ENCODE measurements around the gene IP6K3.

Gene IP6K3

DNA sequence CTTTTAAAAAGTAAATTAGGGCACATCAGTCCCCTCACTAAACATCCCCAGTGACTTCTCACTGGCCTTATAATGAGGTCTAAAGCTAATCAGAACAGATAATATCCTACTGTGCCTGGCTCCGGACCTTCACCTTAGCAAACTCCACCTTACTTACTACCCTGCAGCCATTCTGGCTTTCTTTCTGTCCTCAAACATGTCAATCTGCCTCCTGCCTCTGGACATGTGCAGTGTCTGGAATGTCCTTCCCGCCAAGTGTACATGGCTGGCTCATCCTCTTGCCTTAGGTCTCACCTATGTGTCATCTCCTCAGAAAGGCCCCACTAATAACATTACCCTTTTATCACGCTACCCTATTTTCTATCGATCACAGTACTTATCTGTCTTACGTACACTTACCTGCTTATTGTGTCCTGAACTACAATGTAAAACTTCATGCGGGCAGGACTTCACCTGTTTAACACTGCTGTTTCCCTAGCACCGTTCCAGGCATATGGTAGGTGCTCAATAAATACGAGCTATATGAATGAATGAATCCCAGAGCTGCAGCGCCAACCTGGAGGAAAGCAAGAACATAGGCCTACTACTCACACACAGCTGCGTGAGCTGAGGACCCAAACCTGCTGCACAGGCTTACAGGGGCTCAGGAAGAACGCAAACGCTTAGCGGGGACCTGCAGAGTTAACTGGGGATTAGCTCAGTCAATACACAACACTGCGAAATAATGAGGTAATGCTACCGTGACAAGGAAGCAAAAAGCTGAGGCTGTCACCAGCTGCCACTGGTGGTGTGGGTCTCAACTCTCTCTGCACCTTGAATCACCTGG lies 36.2 kb downstream of the IP6K3 start:
- DNase-seq (ENCODE audit: low read depth in 1 of 2, low spot score in 1 of 2), result peak in 1 of 2 experiments; percentile 18
- no peaks in the 10 kb centered on the region for H3K27me3 ChIP-seq (ENCODE audit: insufficient read depth, poor library complexity, severe bottlenecking)
- TF ChIP-seq, protein P1, sequence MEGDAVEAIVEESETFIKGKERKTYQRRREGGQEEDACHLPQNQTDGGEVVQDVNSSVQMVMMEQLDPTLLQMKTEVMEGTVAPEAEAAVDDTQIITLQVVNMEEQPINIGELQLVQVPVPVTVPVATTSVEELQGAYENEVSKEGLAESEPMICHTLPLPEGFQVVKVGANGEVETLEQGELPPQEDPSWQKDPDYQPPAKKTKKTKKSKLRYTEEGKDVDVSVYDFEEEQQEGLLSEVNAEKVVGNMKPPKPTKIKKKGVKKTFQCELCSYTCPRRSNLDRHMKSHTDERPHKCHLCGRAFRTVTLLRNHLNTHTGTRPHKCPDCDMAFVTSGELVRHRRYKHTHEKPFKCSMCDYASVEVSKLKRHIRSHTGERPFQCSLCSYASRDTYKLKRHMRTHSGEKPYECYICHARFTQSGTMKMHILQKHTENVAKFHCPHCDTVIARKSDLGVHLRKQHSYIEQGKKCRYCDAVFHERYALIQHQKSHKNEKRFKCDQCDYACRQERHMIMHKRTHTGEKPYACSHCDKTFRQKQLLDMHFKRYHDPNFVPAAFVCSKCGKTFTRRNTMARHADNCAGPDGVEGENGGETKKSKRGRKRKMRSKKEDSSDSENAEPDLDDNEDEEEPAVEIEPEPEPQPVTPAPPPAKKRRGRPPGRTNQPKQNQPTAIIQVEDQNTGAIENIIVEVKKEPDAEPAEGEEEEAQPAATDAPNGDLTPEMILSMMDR (IDR thresholded peaks at IDR 0.05; ENCODE audit: insufficient read depth, low read length), result no peak
- TF ChIP-seq SPI1 (IDR thresholded peaks at IDR 0.05; ENCODE audit: borderline replicate concordance, low read depth) (no peak), POLR2AphosphoS5 (IDR thresholded peaks at IDR 0.05; ENCODE audit: low read depth) (no peak), REST (IDR thresholded peaks at IDR 0.05; ENCODE audit: insufficient replicate concordance, low read depth) (no peak), GABPA (IDR thresholded peaks at IDR 0.05; ENCODE audit: low read depth) (no peak)
- peak overlapping the region; percentile 99 for H3K27ac ChIP-seq (replicated peaks)
- peak overlapping the region; percentile 56 for H3K4me3 ChIP-seq (replicated peaks; ENCODE audit: insufficient read depth, low read length)

DNA sequence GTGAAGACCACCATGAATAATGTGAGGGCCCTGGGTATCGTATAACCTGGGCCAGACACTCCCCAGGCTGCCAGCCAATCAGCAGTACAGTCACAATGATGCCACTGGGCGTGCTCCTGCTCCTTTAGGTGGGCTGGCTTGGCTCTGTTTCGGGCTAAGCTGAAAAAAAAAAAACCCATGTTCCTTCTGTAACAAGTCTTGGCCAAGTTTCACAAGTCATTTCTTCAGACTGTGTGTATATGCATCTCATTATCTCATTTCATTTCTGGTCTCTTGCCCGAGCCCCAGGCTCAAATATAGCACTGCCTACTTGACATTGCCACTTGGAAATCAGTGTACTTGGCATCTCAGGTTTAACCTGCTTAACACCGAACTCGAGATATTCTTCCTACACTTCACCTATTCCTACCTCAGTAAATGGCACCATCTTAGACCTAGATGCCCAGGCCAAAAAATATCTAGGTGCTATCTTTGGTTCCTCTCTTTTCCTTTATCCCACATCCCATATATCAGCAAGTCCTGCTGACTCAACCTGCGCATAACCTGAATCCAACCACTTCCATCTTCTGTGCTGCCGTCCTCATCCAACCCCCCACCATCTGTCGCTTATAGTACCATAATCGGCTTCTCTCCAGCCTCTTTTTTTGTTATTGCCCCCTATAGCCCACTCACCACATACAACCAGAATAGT lies 37.0 kb downstream of the IP6K3 start:
- TF ChIP-seq REST (IDR thresholded peaks at IDR 0.05; ENCODE audit: insufficient replicate concordance, low read depth) (no peak), SPI1 (IDR thresholded peaks at IDR 0.05; ENCODE audit: borderline replicate concordance, low read depth) (no peak), POLR2AphosphoS5 (IDR thresholded peaks at IDR 0.05; ENCODE audit: low read depth) (no peak), GABPA (IDR thresholded peaks at IDR 0.05; ENCODE audit: low read depth) (no peak)
- TF ChIP-seq, protein P1 (IDR thresholded peaks at IDR 0.05; ENCODE audit: insufficient read depth, low read length), result no peak
- Histone ChIP-seq H3K4me3 (replicated peaks; ENCODE audit: insufficient read depth, low read length) (no peak overlapping the region), H3K27me3 (ENCODE audit: insufficient read depth, poor library complexity, severe bottlenecking) (no peaks in the 10 kb centered on the region), H3K27ac (replicated peaks) (no peak overlapping the region)
- no peak for DNase-seq (ENCODE audit: low read depth in 1 of 2, low spot score in 1 of 2)

DNA sequence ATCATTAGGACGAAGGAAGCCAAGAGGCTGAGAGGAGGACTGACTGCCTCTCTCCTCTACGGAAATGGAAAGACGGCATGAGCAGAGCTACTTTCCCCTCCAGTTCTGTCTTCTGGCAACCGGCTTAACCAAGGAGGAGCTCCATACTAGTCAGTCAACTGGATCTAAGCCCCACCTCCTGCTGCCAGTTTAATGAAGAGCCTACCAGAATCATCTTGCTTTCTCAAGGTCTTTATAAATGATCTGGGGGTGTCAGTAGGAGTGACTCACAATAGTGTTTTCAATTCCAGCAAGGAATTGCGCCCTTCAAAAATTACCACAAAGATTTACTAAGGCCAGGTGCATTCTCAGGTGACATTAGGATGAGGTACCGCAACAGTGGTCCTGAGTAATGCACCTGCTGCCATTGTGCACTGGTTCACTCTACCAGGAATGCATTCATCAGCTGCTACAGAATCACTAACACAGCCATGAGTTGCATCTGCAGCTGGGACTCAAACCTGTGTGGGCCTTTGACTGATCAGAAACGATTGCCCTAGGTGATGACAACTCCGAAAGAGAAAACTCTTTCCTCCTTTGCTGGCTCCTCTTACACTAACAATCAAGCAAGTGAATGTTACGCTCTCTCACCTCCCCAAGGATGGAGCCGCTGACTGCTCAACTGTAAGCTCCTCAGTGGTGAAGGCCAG lies 38.0 kb downstream of the IP6K3 start:
- H3K4me3 ChIP-seq (replicated peaks; ENCODE audit: insufficient read depth, low read length), result no peak overlapping the region
- no peaks in the 10 kb centered on the region for H3K27me3 ChIP-seq (ENCODE audit: insufficient read depth, poor library complexity, severe bottlenecking)
- no peak for DNase-seq (ENCODE audit: low read depth in 1 of 2, low spot score in 1 of 2)
- no peak overlapping the region for H3K27ac ChIP-seq (replicated peaks)
- no peak for TF ChIP-seq SPI1 (IDR thresholded peaks at IDR 0.05; ENCODE audit: borderline replicate concordance, low read depth)

GRCh38 chr6:33707771-33708170 lies 38.9 kb downstream of the IP6K3 start:
- TF ChIP-seq SPI1 (IDR thresholded peaks at IDR 0.05; ENCODE audit: borderline replicate concordance, low read depth), result no peak
- TF ChIP-seq, protein P1 (IDR thresholded peaks at IDR 0.05; ENCODE audit: insufficient read depth, low read length), result no peak
- no peak for TF ChIP-seq GABPA (IDR thresholded peaks at IDR 0.05; ENCODE audit: low read depth)
- TF ChIP-seq REST (IDR thresholded peaks at IDR 0.05; ENCODE audit: insufficient replicate concordance, low read depth), result no peak
- TF ChIP-seq POLR2AphosphoS5 (IDR thresholded peaks at IDR 0.05; ENCODE audit: low read depth), result no peak
- Histone ChIP-seq H3K27ac (replicated peaks) (no peak overlapping the region), H3K27me3 (ENCODE audit: insufficient read depth, poor library complexity, severe bottlenecking) (no peaks in the 10 kb centered on the region), H3K4me3 (replicated peaks; ENCODE audit: insufficient read depth, low read length) (no peak overlapping the region)
- no peak for DNase-seq (ENCODE audit: low read depth in 1 of 2, low spot score in 1 of 2)

All from HL-60 (cell line).